SK-N-SH (cell line): ENCODE data around the gene RNF212B. TPM values are rescaled to one million over a fixed set of nuclear protein-coding genes. Genes with fewer than 3 reads are reported as not detected.

Experiments
- CTCF ChIA-PET: fragments of 300-600, 350-600 bp; formaldehyde crosslinking; extraction: SDS; loops from one replicate; lab custom pipeline; 2021; lab: Yijun Ruan, JAX
- POLR2A ChIA-PET: fragments of 350-600 bp; sonication (Branson Sonifier 250); formaldehyde crosslinking; extraction: SDS; loops from one replicate; lab custom pipeline; 2020; ENCODE audit warnings: antibody characterized with exemption, inconsistent platforms; lab: Yijun Ruan, JAX
- DNase-seq: peaks from one replicate; pipeline ENCODE4 v3.0.0; 2012
- H2AFZ ChIP-seq: fragments of 200-600 bp; sonication (generic); 2 replicates; pipeline ENCODE4 v1.8.1; 2016; ENCODE audit warnings: antibody characterized with exemption, mild to moderate bottlenecking, low read depth
- H3F3A ChIP-seq: fragments of 200-600 bp; sonication (generic); replicated peaks from 2 replicates; pipeline ENCODE3; 2016; ENCODE audit warnings: antibody characterized with exemption, mild to moderate bottlenecking; ENCODE audit not compliant: insufficient read depth
- H3K27ac ChIP-seq, 2 experiments: fragments of 200-500 bp in 1 of 2; fragments of 200-600 bp in 1 of 2; sonication (Bioruptor generic) in 1 of 2; sonication (generic), shearing (Covaris generic) in 1 of 2; 2 replicates each; pipeline versions ENCODE4 v1.5.1 to v1.6.1; 2014 to 2016; ENCODE audit warnings: low read depth in 2 of 2, inconsistent platforms in 1 of 2, low read length in 1 of 2, mild to moderate bottlenecking in 1 of 2, mixed read lengths in 1 of 2
- H3K27me3 ChIP-seq: fragments of 200-600 bp; sonication (generic), shearing (Covaris generic); 2 replicates; pipeline ENCODE4 v1.6.1; 2016; ENCODE audit warnings: mixed run types; ENCODE audit not compliant: insufficient read depth
- H3K36me3 ChIP-seq, 2 experiments: fragments of 200-500 bp in 1 of 2; fragments of 200-600 bp in 1 of 2; sonication (Bioruptor generic) in 1 of 2; sonication (generic) in 1 of 2; replicated peaks in 1 of 2; 2 replicates each; pipeline versions ENCODE3 to v1.5.1; 2014 to 2016; ENCODE audit warnings: low read length in 1 of 2, mild to moderate bottlenecking in 1 of 2; ENCODE audit not compliant: insufficient read depth in 2 of 2, control insufficient read depth in 1 of 2
- H3K4me1 ChIP-seq, 2 experiments: fragments of 200-500 bp in 1 of 2; fragments of 200-600 bp in 1 of 2; sonication (Bioruptor generic) in 1 of 2; sonication (generic), shearing (Covaris generic) in 1 of 2; 2 replicates each; pipeline versions ENCODE4 v1.5.1 to v1.6.1; 2014 to 2016; ENCODE audit warnings: low read depth in 1 of 2, low read length in 1 of 2, mixed run types in 1 of 2; ENCODE audit not compliant: insufficient read depth in 2 of 2, control insufficient read depth in 1 of 2
- H3K4me2 ChIP-seq: fragments of 200-600 bp; sonication (generic), shearing (Covaris generic); 2 replicates; pipeline ENCODE4 v1.6.1; 2017; ENCODE audit warnings: mixed run types
- H3K4me3 ChIP-seq, 2 experiments: fragments of 200-500 bp in 1 of 2; fragments of 200-600 bp in 1 of 2; sonication (Bioruptor generic) in 1 of 2; sonication (generic), shearing (Covaris generic) in 1 of 2; 2 replicates each; pipeline versions ENCODE4 v1.5.1 to v1.8.1; 2014 to 2016; ENCODE audit warnings: low read depth in 2 of 2, inconsistent platforms in 1 of 2, low read length in 1 of 2, mild to moderate bottlenecking in 1 of 2, mixed read lengths in 1 of 2, moderate library complexity in 1 of 2
- H3K79me2 ChIP-seq: fragments of 200-600 bp; sonication (generic); 2 replicates; pipeline ENCODE4 v1.8.1; 2017; ENCODE audit warnings: mild to moderate bottlenecking; ENCODE audit not compliant: insufficient read depth
- H3K9ac ChIP-seq: fragments of 200-600 bp; sonication (generic); 2 replicates; pipeline ENCODE4 v1.6.1; 2017; ENCODE audit warnings: mixed run types
- H3K9me2 ChIP-seq: fragments of 200-600 bp; sonication (generic); 2 replicates; pipeline ENCODE4 v1.6.1; 2017; ENCODE audit warnings: mixed run types
- H3K9me3 ChIP-seq: fragments of 200-600 bp; sonication (generic); 2 replicates; pipeline ENCODE4 v1.6.1; 2017; ENCODE audit warnings: mixed run types, mild to moderate bottlenecking, moderate library complexity
- H4K20me1 ChIP-seq: fragments of 200-600 bp; sonication (generic); 2 replicates; pipeline ENCODE4 v1.6.1; 2017; ENCODE audit warnings: mild to moderate bottlenecking, mixed run types; ENCODE audit not compliant: insufficient read depth
- CTCF ChIP-seq: fragments of 200-600 bp; sonication (generic); IDR thresholded peaks from 2 replicates; pipeline ENCODE4 v1.6.1; 2017; ENCODE audit warnings: antibody characterized with exemption, mild to moderate bottlenecking, moderate library complexity
- EZH2phosphoT487 ChIP-seq: fragments of 200-600 bp; sonication (generic); IDR thresholded peaks from 2 replicates; pipeline ENCODE4 v1.6.1; 2017; ENCODE audit warnings: low read depth, mixed run types, mild to moderate bottlenecking, antibody characterized with exemption, moderate library complexity, borderline replicate concordance
- FOXM1 ChIP-seq: IDR thresholded peaks from 2 replicates; pipeline ENCODE4 v1.4.0; 2012; ENCODE audit warnings: low read depth, mild to moderate bottlenecking
- GATA2 ChIP-seq: sonication (generic); formaldehyde crosslinking; IDR thresholded peaks from 2 replicates; pipeline ENCODE4 v1.5.0; 2020; ENCODE audit warnings: mild to moderate bottlenecking, missing genetic modification reagents
- MAX ChIP-seq: IDR thresholded peaks from 2 replicates; pipeline ENCODE4 v1.4.0; 2012; ENCODE audit warnings: low read depth
- MXI1 ChIP-seq: IDR thresholded peaks from 2 replicates; pipeline ENCODE4 v1.6.1; 2012; ENCODE audit warnings: mild to moderate bottlenecking, low read depth, low read length, improper control_type of control experiment
- NFIC ChIP-seq: IDR thresholded peaks from 2 replicates; pipeline ENCODE4 v1.4.0; 2012; ENCODE audit warnings: borderline replicate concordance
- NRF1 ChIP-seq: IDR thresholded peaks from 2 replicates; pipeline ENCODE4 v1.6.1; 2012; ENCODE audit warnings: low read depth, mild to moderate bottlenecking, low read length
- PBX3 ChIP-seq: IDR thresholded peaks from 2 replicates; pipeline ENCODE4; 2012
- SIN3A ChIP-seq: IDR thresholded peaks from 2 replicates; pipeline ENCODE4 v1.6.1; 2012; ENCODE audit warnings: low read depth, mild to moderate bottlenecking, low read length, moderate library complexity, borderline replicate concordance
- TAF1 ChIP-seq: IDR thresholded peaks from 2 replicates; pipeline ENCODE4 v1.6.1; 2012; ENCODE audit warnings: low read depth, mild to moderate bottlenecking, low read length, moderate library complexity, borderline replicate concordance
- TCF12 ChIP-seq: IDR thresholded peaks from 2 replicates; pipeline ENCODE4 v1.4.0; 2012
- USF1 ChIP-seq: IDR thresholded peaks from 2 replicates; pipeline ENCODE4 v1.4.0; 2012; ENCODE audit warnings: low read depth, borderline replicate concordance
- USF2 ChIP-seq: fragments of 150-350 bp; IDR thresholded peaks from 2 replicates; pipeline ENCODE4 v1.6.1; 2017; ENCODE audit warnings: antibody characterized with exemption, low read length, low read depth, borderline replicate concordance
- ZBTB33 ChIP-seq: IDR thresholded peaks from 2 replicates; pipeline ENCODE4 v1.4.0; 2012; ENCODE audit warnings: low read depth, borderline replicate concordance
- WGBS: methylation state at CpG from one replicate; pipeline ENCODE4 v1.1.6; 2017; ENCODE audit warnings: low lambda C conversion rate; 5-methylcytosine and 5-hydroxymethylcytosine counted together
- polyA plus RNA-seq, 3 experiments: library from polyadenylated mRNA; depleted of rRNA; stranded (reverse); fragments of >200 nt; gene quantifications; 2 replicates each; pipeline ENCODE4 v1.2.3, GENCODE V29; 2012

Gene RNF212B
- polyA plus RNA-seq, 1 of the 3 experiments (the other 2 are of a cell fraction) = not detected

- peaks cover 57% of the 10 kb centered on the region for H3K79me2 ChIP-seq
- peaks cover 13 to 31% of the 10 kb centered on the region in 2 experiments for H3K4me1 ChIP-seq
- peaks cover 21% of the 10 kb centered on the region for H3F3A ChIP-seq
- H2AFZ ChIP-seq = no peak overlapping the region
- H4K20me1 ChIP-seq = peaks cover 12% of the 10 kb centered on the region; the same call in 1 of the 2 replicates
- ChIA-PET CTCF (interaction anchor here (0.9 to 3.6 kb wide), 6 partner anchors 13 to 58 kb away, joined by 3 to 12 read pairs (median 4); partner anchors contain the start of genes EFS, HOMEZ and PABPN1), POLR2A (interaction anchor here (0.7 to 3.9 kb wide), 3 partner anchors 14 to 59 kb away, joined by 3 to 34 read pairs (median 4); partner anchors contain the start of genes HOMEZ and PABPN1)
- DNase-seq = no peak
- no peak for TF ChIP-seq GATA2 (CRISPR knock-in tag)
- TF ChIP-seq TCF12 = no peak
- H3K27me3 ChIP-seq = no peaks in the 10 kb centered on the region
- H3K9me2 ChIP-seq = no peaks in the 10 kb centered on the region
- WGBS = 5% methylated on average over 5 of the region's 5 CpGs
- H3K27ac ChIP-seq = peak overlapping the region; percentile 76 to 91
- peak overlapping the region; percentile 96 for H3K4me2 ChIP-seq
- H3K36me3 ChIP-seq = peaks cover 28 to 32% of the 10 kb centered on the region in 2 experiments
- peak overlapping the region; percentile 93 to 97 for H3K4me3 ChIP-seq
- H3K9ac ChIP-seq = peak overlapping the region; percentile 95
- H3K9me3 ChIP-seq = no peaks in the 10 kb centered on the region
These were observed 69.4 kb downstream of the RNF212B start for GRCh38 chr14:23307146-23307530.

- peaks cover 19% of the 10 kb centered on the region for H3F3A ChIP-seq
- H2AFZ ChIP-seq = no peak overlapping the region
- peak overlapping the region in 1 of 2 experiments; percentile 91; a peak in 2 of 4 replicates for H3K27ac ChIP-seq
- H3K9me2 ChIP-seq = no peaks in the 10 kb centered on the region
- no peaks in the 10 kb centered on the region for H3K27me3 ChIP-seq
- WGBS = 87% methylated on average over 18 of the region's 22 CpGs
- peak overlapping the region; percentile 96 for H3K4me2 ChIP-seq
- H3K36me3 ChIP-seq = peaks cover 36 to 38% of the 10 kb centered on the region in 2 experiments
- ChIA-PET POLR2A (interaction anchor here (3.9 kb wide), 1 partner anchor 13 kb away, joined by 34 read pairs; the partner anchor contains the start of gene PABPN1), CTCF (interaction anchor here (0.6 to 3.6 kb wide), 7 partner anchors 13 to 214 kb away, joined by 3 to 12 read pairs (median 3); partner anchors contain the start of genes EFS, HOMEZ and PABPN1)
- H3K4me1 ChIP-seq = peaks cover 13 to 29% of the 10 kb centered on the region in 2 experiments
- H3K9ac ChIP-seq = peak overlapping the region; percentile 95
- H3K4me3 ChIP-seq = peak overlapping the region; percentile 93 to 97
- peaks cover 17% of the 10 kb centered on the region for H4K20me1 ChIP-seq
- peaks cover 61% of the 10 kb centered on the region for H3K79me2 ChIP-seq
- no peaks in the 10 kb centered on the region for H3K9me3 ChIP-seq
- DNase-seq = no peak
- no peak for TF ChIP-seq NRF1
- TF ChIP-seq SIN3A = no peak
- TF ChIP-seq MAX = no peak
- TF ChIP-seq USF2 = no peak
- TF ChIP-seq USF1 = no peak
- no peak for TF ChIP-seq NFIC
- no peak for TF ChIP-seq FOXM1
- TF ChIP-seq EZH2phosphoT487 = no peak
- TF ChIP-seq ZBTB33 = no peak
- TF ChIP-seq CTCF = no peak
- TF ChIP-seq TCF12 = no peak
- TF ChIP-seq PBX3 = no peak
- TF ChIP-seq TAF1 = no peak
- no peak for TF ChIP-seq MXI1
- TF ChIP-seq, all 33 proteins: peak for 0
These were observed 70.2 kb downstream of the RNF212B start for GRCh38 chr14:23307687-23308644.
